Neural cell (in vitro differentiated cells): ENCODE measurements around the gene OPN1MW2.
"Not testable (repeated sequence)": the region's sequence is repeated elsewhere in the genome, so short reads cannot be mapped to it uniquely, and the experiment has no call there.

Source experiments
- EP300 ChIP-seq: fragments of 450-650 bp; conservative IDR thresholded peaks from 2 replicates; pipeline ENCODE4 v1.6.1; 2014; ENCODE audit warnings: antibody characterized with exemption, mild to moderate bottlenecking, moderate library complexity; ENCODE audit not compliant: poor library complexity, severe bottlenecking
- TF ChIP-seq, protein P1 (sequence below): fragments of 450-650 bp; IDR thresholded peaks from 2 replicates; pipeline ENCODE4 v1.5.1; 2014; ENCODE audit warnings: antibody characterized with exemption, mild to moderate bottlenecking, moderate library complexity; ENCODE audit not compliant: poor library complexity, severe bottlenecking

DNA sequence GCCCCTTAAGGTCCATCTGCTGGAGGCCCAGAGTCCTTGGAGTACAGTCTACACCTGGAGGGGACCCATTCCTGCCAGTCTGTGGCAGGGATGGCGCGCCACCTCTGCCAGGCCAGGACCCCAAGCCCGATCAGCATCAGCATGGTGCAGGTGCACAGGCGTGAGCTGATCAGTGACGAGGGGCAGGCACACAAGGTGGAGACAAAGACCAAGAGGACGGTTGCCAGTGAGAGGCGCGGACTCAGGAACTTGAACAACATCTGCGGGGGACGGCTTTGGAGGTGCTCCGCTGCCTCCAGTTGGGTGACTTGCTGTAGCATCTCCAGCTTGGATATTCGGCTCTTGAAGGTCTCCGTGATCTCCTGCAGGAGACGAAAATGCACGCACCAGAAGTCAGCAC is 23.1 kb upstream of the OPN1MW2 start:
- TF ChIP-seq, protein P1, sequence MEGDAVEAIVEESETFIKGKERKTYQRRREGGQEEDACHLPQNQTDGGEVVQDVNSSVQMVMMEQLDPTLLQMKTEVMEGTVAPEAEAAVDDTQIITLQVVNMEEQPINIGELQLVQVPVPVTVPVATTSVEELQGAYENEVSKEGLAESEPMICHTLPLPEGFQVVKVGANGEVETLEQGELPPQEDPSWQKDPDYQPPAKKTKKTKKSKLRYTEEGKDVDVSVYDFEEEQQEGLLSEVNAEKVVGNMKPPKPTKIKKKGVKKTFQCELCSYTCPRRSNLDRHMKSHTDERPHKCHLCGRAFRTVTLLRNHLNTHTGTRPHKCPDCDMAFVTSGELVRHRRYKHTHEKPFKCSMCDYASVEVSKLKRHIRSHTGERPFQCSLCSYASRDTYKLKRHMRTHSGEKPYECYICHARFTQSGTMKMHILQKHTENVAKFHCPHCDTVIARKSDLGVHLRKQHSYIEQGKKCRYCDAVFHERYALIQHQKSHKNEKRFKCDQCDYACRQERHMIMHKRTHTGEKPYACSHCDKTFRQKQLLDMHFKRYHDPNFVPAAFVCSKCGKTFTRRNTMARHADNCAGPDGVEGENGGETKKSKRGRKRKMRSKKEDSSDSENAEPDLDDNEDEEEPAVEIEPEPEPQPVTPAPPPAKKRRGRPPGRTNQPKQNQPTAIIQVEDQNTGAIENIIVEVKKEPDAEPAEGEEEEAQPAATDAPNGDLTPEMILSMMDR: not testable (repeated sequence)
- TF ChIP-seq EP300: not testable (repeated sequence)
